Measurements from ENCODE around the gene SNF8.
A peak's percentile ranks its signal among the peaks of the same experiment; 100 is the strongest.

Gene SNF8

DNA sequence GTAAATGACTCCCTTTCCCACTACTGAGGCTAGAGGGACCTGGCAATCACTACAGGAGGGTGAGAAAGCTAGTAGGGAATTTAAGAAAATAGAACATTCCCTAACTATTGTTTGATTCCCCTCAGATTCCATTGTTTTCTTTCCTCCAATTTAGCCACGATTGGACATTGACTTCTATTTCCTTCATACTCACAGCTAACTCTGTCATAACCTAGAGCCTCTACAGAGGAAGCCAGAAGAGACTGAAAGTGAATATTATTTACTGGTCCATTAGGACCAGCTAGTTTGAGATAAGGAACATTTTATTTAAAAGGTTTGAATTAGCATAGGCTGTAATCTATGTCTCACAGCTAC, 14.9 kb downstream of the SNF8 start:
- DNase-seq (ENCODE audit: low read depth in 2 of 2): no peak

DNA sequence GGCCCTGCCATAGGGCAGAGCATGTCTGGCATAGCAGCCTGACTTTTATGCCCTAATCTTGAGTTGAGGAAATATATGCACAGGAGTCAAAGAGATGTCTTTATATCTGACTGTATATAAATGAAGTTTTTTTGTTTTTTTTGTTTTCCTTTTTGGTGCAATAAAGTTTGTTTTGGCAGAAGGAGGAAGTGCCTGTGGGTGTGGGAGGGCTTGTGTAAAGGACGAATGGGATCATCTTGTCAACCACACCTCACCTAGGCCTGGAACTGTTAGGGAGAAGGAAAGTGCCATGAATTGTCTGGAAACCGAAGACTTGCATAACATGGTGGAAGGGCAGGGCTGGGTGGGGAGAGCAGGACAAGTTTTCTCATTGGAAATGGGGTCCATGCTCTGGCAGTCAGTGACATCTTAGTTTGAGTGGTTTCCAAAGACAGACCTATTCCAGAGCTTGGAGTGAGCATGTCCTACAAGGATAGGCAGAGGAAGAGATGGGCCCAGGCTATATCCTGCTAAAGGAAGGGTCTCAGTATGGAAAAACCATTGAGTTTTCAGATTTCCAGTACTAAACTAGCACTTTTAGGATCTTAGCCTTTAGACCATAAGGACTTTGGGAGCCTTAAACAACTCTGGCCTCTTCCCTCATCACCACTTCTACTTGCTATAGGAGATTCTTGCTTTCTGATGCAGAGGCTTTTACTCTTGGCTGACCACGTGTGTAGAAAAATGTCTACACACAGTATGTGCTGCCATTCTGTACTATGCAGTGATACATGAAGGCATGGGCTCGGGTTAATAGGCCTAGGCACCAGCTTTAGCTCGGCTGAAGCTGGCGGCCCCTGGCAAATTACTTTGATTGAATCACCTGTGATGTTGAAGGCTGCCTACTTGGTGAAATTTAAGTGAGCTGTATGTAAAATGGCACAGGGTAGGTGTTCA, 15.5 kb downstream of the SNF8 start:
- DNase-seq (ENCODE audit: low read depth in 2 of 2): no peak

DNA sequence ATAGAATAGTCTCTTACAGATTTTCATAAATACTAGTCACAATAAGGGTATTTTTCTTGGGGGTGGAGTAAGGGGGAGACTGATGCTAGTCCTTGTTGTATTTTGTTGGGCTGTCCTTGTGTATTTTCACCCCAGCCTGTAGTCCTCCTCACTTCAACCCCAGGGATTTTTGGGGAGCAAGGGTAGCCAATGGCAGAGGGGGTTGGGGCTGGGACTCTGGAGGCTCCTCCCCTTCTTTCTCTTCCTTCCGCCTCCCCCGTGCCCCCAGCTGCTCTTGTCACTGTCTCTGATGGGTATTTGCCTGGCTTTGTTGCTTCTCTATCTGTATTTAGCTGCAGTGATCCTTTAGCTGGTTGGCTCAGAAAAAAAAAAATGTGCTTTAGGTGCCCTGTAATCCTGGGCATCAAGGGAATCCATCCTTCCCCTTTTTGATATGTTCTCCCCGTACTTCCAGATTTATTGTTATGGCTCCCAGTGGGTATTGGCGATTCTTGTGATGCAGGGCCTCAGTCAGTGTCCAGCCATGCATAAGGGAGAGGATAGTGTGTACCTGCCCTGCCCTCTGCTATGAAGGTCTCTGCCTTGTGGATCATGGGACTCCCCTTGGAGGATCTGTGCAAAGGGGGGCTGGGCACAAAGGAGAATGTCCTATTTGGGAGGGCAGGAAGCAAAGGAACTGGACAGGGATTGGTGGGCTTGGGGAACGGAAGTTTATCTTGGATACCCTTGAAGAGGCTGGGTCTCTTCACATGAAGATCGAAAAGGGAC, 16.5 kb downstream of the SNF8 start:
- no peak for DNase-seq (ENCODE audit: low read depth in 2 of 2)

DNA sequence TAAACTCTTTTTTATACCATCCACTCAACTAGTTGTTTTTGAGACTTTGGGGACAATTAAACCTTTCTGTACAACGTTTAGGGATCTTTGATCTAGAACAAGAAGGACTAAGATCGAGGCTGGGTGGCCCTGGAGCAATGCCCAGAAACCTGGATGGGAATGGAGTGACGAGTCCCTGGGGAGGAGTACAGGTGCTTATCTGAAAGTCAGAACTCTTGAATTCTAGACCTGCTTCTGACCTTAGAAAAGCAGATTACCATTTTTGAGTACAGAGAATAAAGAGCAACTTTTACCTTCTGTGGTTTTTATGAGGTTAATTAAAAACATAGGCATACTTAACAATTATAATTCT, 18.7 kb downstream of the SNF8 start:
- no peak for DNase-seq (ENCODE audit: low read depth in 2 of 2)

DNA sequence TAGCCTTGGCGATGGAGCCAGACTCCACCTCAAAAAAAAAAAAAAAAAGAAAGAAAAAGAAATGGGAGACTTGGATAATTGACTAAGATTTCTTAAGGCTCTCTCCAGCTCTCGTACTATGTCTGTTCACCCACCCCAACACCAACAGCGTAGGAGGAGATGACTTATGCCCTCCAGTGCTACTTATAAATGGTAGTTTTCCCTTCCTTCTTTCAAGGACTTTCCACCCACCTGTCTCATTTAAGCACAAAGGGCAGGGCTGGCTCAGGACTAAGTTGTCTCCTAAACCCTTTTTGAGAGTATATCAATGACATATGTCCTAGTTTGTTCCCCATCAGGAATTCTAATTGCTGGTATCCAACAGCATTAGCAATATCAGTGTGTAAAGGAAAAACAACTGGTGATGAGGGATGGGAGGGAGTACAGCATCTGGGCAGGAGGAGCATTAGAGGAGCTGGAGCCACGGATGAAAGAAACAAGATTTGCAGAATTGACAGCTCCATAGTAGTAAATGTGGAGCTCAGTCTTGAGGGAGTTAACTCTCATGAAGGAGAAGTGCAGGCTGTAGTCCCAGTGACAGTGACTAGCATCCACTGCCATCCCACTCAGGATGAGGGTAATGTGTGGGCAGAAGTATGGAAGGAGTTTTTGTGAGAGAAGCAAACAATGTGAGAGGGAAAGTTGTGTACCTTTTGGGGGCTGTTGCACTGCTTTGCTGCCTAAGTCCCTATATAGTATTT, 19.2 kb downstream of the SNF8 start:
- DNase-seq (ENCODE audit: low read depth in 2 of 2): no peak

DNA sequence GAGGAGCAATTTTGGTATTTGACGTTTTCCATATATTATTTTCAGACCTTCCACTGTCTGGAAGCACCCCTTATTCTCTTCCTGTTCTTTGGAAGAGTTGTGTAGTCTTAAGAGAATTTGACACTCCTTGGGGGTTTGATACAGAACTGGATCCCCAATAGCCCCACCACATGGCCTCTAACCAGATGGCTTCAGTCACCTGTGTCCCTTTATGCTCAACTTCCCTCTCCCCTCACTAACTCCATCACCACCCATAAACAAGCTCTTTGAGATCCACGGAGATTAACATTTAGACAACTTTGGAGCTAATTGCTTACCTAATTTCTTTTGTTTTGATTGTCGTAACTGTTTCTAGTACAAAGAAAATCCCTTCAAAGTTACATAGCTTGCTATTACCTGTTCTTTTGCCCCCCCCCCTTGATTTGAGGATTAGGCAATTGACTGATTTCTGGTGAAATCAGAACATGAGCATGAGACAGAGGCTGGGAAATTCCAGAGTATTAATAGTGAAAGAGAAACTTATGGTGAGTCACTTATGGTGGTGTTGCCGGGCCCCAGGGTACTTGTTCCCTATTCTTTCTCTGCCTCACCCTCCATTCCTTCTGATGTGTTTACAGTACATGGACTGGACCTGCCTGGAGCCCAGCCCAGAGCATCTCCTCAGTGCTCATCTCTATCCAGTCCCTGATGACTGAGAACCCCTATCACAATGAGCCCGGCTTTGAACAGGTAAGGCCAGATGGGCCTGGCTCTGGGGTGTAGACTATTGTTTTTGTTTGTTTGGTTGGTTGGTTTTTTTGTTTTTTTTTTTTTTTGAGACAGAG, 29.0 kb downstream of the SNF8 start:
- DNase-seq (ENCODE audit: low read depth in 2 of 2): peak in 1 of 2 donors; percentile 35

DNA sequence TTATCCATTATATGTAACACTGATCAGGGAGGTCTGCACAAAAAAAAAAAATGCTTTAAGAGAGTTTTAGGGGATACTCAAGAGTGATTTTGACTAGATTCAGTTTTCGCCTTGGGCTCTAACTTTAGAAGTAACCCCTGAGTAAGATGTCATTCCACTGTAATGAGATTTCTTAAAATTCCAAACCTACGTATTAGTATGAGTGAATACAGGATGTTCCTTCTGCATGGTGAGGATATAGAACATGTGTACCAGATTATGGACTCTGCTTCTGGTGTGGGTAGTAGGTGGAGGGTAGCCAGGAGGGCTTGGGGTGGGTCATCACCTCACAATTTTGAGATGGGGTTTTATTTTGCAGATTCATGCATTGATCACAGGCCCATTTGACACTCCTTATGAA, 32.2 kb downstream of the SNF8 start:
- DNase-seq (ENCODE audit: low read depth in 2 of 2): no peak

DNA sequence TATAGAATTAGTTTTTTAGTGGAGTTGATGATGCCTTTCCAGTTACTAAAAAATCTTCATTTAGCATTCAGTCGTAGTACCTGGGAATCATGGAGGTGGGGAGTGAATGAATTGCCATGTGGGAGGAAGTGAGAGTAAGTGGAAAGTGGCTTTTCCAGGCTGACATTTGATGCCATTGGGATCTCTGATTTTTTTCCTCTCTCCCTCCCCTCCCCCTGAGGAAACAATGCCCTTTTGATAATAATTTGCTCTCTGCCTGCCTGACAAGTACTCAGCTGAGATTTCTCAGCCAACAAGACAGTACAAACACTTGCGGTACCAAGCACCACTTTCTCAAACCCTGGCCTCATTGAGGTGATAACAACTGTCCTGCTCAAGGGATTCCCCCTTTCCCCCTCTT, 34.3 kb downstream of the SNF8 start:
- DNase-seq (ENCODE audit: low read depth in 2 of 2): no peak

DNA sequence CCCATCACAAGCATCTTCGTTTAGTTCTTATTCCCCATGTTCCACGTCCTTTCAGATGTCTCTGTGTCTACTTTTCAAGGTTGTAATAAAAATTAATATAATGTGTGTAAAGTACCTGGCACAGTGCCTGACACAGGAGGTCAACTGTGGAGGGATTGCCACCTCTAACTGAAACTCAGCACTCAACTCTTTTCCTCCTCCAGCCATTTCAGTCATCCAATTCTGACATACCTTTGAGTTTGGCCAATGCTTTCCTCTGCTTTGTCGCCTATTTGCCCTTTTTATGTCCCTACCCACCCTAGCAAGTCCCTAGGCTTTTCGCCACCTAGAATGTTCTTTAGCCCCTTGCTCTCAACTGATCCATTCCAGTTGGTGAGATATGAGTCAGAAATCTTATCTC, 34.9 kb downstream of the SNF8 start:
- no peak for DNase-seq (ENCODE audit: low read depth in 2 of 2)

DNA sequence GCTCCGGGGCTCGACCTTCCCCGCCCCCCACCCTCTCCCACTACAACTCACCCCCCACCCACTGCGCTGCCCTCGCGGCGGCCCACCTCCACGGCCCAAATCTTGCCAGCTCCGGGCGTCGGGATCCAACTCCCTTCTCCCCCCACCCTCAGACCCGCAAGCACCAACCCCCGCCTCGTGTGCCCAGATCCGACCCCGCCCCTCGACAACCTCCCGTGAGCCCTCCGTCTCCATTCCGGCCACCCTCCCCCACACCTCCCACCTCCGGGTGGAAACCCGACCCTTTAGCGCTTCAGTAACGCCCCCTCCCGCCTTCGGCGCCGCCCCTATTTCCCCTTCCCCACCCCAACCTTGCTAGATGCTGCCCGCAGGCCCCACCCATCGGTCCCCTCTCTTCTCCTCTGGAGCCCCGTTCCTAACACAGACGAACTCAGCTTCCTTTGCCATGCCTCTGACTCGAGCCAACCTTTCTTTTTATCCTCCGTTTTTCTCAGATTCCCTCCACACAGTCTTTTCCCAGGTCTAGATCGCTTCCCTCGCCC, 35.7 kb downstream of the SNF8 start:
- peak; percentile 65 to 95 for DNase-seq (ENCODE audit: low read depth in 2 of 2)

DNA sequence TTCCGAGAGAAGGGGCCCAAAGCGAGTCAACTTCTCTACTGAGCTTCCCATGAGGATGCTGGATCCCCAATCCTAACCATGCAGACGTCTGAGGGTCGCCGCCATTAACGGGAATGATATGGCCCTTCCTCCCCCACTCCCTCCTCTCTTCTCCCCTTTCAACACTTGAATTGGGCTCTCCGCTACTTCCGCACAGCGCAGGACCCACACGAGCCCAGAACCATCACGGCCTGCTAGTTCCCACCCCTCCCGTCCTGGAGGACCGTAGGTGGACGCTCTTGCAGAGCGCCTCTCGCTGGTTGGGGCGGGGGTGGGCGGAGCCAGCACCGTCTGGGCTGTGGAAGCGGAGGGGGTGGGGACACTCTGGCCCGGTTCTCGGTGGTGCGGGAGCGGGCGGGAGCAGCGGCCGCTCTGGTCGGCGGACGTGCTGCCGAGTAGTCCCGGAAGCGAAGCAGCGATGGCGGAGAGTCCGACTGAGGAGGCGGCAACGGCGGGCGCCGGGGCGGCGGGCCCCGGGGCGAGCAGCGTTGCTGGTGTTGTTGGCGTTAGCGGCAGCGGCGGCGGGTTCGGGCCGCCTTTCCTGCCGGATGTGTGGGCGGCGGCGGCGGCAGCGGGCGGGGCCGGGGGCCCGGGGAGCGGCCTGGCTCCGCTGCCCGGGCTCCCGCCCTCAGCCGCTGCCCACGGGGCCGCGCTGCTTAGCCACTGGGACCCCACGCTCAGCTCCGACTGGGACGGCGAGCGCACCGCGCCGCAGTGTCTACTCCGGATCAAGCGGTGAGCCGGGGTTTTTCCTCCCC, 36.4 kb downstream of the SNF8 start, which contains the start of gene UBE2Z:
Gene UBE2Z (plus strand): TSS at position 361 of the 797 bp plus-strand sequence. CDS start 97 bp downstream, at position 458.
- DNase-seq (ENCODE audit: low read depth in 2 of 2): peak; percentile 77 to 82

DNA sequence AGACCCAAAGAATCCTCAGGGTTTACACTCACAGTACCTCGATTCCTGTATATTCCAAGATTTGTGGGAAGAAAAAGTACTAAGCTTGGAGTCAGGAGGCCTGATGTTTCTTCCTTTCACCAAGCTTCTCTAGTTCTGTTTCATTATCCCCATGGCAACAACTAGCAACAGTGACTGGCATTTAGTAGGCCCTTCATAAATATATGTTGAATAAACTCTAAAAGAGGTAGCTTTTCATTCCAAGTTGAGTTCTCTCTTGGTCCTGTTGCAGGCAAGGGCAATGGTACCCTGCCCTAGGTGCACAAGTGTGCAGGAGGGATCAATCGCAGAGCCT, 37.0 kb downstream of the SNF8 start:
- no peak for DNase-seq (ENCODE audit: low read depth in 2 of 2)

DNA sequence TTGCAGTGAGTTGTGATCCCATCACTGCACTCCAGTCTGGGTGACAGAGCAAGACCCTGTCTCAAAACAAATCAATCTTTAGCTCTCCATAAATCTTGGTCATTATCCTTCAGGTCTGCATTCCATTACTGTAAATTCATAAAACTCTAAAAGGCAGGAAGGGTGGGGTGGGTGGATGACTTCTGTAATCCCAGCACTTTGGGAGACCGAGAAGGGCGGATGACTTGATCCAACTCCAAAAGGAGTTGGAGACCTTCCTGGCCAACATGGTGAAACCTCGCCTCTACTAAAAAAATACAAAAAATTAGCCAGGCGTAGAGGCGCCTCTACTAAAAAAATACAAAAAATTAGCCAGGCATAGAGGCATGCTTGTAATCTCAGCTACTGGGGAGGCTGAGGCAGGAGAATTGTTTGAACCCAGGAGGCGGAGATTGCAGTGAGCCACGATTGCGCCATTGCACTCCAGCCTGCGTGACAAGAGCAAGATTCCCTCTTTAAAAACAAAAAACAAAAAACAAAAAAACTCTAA, 38.6 kb downstream of the SNF8 start:
- DNase-seq (ENCODE audit: low read depth in 2 of 2): no peak

DNA sequence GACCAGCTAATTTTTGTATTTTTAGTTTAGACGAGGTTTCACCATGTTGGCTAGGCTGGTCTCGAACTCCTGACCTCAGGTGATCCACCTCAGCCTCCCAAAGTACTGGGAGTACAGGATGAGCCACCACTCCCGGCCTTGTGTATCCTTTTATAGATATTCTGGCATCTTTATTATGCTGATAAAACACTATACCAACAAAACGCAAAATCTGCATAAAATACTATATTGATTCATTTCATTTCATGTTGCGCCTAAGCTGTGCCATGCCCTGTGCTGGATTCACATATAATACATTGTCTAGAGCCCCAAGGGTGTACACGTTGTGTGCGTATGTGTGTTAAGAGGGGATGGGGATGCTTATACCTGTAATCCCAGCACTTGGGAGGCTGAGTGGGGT, 40.2 kb downstream of the SNF8 start:
- DNase-seq (ENCODE audit: low read depth in 2 of 2): no peak

DNA sequence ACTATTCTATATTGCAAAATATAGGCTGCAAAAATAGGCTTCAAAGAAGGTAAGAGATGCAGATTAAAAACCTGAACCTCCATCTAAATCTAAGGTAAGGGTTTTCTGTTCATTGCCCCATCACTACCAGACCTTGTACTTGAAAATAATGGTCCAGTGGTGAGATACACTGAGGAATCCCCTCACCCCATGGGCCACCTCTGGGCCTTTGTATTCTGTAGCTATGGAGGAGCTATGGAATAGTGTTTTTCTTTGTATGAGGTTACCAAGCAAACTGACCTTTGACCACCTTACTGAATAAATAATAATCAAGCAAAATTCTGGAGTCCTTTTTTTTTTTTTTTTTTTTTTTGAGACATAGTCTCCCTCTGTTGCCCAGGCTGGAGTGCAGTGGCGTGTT, 41.2 kb downstream of the SNF8 start:
- no peak for DNase-seq (ENCODE audit: low read depth in 2 of 2)

DNA sequence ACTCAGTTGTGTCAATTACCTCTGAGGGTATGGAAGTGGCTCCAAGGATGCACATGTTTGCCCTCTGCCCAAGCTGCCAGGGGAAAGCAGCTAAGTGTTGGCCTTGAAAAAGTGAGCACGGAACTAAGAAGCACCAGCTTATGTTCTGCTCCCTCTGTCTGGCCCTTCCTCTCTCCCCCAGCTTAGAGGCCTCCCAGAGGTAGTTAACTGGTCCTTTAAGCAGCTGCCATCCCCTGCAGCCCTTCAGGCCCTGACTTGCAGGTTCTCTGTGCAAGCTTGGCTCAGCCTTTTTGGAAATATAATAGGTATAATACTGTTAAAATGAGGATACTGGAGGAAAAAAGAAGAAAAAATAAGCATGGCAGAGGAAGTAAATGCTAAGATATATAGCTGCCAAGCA, 43.4 kb downstream of the SNF8 start:
- no peak for DNase-seq (ENCODE audit: low read depth in 2 of 2)

DNA sequence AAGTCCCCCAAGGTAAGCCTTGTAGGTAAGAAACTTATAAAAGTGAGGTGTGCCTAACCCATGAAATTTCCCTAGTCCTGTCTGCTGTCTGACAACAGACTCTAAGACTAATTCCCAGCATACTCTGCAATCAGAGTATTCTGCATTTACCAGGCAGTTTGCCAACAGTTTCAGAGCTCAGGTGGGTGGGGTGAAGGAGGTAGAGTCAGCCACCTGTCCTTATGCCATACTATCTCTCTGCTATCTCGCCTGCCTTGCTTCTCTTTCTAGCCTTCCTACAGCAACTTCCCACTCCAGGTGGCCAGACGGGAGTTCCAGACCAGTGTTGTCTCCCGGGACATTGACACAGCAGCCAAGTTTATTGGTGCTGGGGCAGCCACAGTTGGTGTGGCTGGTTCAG, 49.8 kb downstream of the SNF8 start:
- no peak for DNase-seq (ENCODE audit: low read depth in 2 of 2)

DNA sequence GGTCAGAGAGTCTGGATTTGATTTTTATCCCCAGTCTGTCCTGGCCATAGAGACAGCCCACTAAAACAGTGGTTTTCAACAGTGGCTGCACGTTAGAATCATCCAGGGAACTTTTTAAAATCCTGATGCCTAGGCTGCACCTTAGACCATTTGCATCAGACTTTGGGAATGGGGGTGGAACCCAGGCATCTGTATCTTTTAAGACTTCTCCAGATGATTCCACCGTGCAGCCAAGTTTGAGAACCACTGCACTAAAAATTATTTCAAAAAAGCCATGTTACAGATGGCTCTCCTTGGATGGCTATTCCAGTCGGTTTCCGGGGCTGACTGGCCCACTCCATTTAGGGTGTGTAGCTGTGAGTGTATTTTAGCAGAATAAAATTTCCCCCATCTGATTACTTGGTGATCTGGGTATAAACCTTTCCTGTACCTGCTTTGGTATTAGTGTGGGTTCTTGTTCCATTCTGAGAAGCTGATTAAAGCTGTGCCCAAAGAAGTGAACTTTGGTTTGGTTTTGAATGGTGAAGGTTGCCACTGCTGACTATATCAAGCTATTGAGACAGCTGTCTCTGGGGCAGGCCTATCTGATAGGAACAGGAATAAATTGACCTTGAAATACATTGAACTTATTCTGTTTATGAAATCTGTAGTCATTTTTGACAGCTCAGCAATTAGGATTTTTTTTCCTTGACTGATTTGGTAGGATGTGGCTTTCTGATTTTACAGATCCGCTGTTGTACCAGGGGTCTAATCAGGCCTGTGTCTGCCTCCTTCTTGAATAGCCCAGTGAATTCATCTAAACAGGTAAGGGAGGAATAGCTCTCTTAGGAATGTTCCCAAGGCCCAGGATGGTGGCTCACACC, 50.8 kb downstream of the SNF8 start:
- DNase-seq (ENCODE audit: low read depth in 2 of 2): no peak

DNA sequence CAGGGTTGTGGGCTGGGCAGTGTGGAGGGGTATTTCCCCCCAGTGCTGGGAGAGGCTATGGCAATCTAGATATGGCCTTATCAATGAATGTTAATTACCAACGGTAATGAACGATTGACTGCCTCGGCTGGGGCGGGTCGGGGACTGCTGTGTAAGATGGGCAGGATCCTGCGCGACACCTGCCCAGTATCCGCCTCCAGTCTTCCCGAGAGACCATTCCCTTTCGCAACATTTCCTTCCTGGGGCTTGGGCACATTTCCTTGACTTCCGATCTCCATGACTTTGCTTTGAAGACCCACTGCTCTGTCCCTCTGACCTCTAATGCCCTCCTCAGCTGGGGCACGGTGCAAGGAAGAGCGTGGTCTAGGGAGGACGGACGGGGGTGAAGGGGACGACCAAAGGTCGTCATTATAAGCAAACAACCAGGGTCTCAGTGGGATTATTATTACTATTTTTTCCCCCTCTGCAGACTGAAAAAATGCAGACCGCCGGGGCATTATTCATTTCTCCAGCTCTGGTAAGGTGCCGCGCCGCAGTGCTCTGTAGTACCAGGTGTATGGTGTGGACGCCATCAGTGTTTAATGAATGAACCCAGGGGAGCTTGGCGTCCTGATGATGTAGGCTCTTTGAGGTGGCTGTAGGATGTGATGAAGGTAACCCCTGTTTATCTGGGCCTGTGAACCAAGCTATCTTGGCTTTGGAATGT, 51.5 kb downstream of the SNF8 start:
- no peak for DNase-seq (ENCODE audit: low read depth in 2 of 2)
